HepG2 (cell line): Measurements from ENCODE around the gene PTPN3. TPM values are rescaled to one million over a fixed set of nuclear protein-coding genes. Genes with fewer than 3 reads are reported as not detected.

Experiments used
- AKAP8 ChIP-seq: sonication (generic); formaldehyde crosslinking; IDR thresholded peaks from 2 replicates; pipeline ENCODE4 v1.5.1; 2020; ENCODE audit warnings: mild to moderate bottlenecking, missing genetic modification reagents
- ARNT ChIP-seq: fragments of 450-650 bp; IDR thresholded peaks from 2 replicates; pipeline ENCODE4 v1.6.1; 2017
- DR1 ChIP-seq: sonication (generic); formaldehyde crosslinking; IDR thresholded peaks from 2 replicates; pipeline ENCODE4 v1.8.0; 2021; ENCODE audit warnings: mild to moderate bottlenecking, missing genetic modification reagents, inconsistent platforms
- EED ChIP-seq: sonication (generic); formaldehyde crosslinking; IDR thresholded peaks from 2 replicates; pipeline ENCODE4 v1.5.0; 2020; ENCODE audit warnings: mild to moderate bottlenecking, missing genetic modification reagents
- HMG20A ChIP-seq: IDR thresholded peaks from 2 replicates; pipeline ENCODE4 v1.6.1; 2016; ENCODE audit warnings: borderline replicate concordance
- HOXD1 ChIP-seq: sonication (generic); formaldehyde crosslinking; IDR thresholded peaks from 2 replicates; pipeline ENCODE4 v1.5.0; 2020; ENCODE audit warnings: missing genetic modification reagents
- KDM4B ChIP-seq: sonication (generic); formaldehyde crosslinking; IDR thresholded peaks from 2 replicates; pipeline ENCODE4 v1.4.0; 2020; ENCODE audit warnings: missing genetic modification reagents
- MAF1 ChIP-seq: sonication (generic); formaldehyde crosslinking; IDR thresholded peaks from 2 replicates; pipeline ENCODE4 v1.5.0; 2020; ENCODE audit warnings: missing genetic modification reagents, borderline replicate concordance
- MBD4 ChIP-seq: IDR thresholded peaks from 2 replicates; pipeline ENCODE4 v1.6.1; 2012; ENCODE audit warnings: low read length, inconsistent platforms, borderline replicate concordance
- MEIS2 ChIP-seq: sonication (generic); formaldehyde crosslinking; IDR thresholded peaks from 2 replicates; pipeline ENCODE4 v1.9.0; 2021; ENCODE audit warnings: mild to moderate bottlenecking, missing genetic modification reagents
- PPARG ChIP-seq: conservative IDR thresholded peaks from 2 replicates; pipeline ENCODE4 v1.6.1; 2016; ENCODE audit warnings: missing biosample characterization, missing genetic modification reagents
- RAD51 ChIP-seq: fragments of 450-650 bp; IDR thresholded peaks from 2 replicates; pipeline ENCODE4 v1.6.1; 2016; ENCODE audit warnings: borderline replicate concordance
- RCOR2 ChIP-seq: IDR thresholded peaks from 2 replicates; pipeline ENCODE4 v1.6.1; 2016; ENCODE audit warnings: missing biosample characterization, missing genetic modification reagents
- REL ChIP-seq: sonication (generic); formaldehyde crosslinking; conservative IDR thresholded peaks from 2 replicates; pipeline ENCODE4 v1.8.0; 2022; ENCODE audit warnings: mild to moderate bottlenecking, missing genetic modification reagents, moderate library complexity
- RNF2 ChIP-seq: fragments of 450-650 bp; conservative IDR thresholded peaks from 2 replicates; pipeline ENCODE4 v1.6.1; 2016; ENCODE audit warnings: low read depth
- SALL1 ChIP-seq: sonication (generic); formaldehyde crosslinking; IDR thresholded peaks from 2 replicates; pipeline ENCODE4 v1.8.0; 2022; ENCODE audit warnings: mild to moderate bottlenecking, missing genetic modification reagents
- SP1 ChIP-seq, 2 experiments: fragments of 450-650 bp in 1 of 2; sonication (generic) in 1 of 2; formaldehyde crosslinking in 1 of 2; IDR thresholded peaks; 2 replicates each; pipeline versions ENCODE4 v1.4.0 to v1.6.1; 2016 to 2020; ENCODE audit warnings: missing genetic modification reagents in 1 of 2
- ZBTB1 ChIP-seq: sonication (generic); formaldehyde crosslinking; IDR thresholded peaks from 2 replicates; pipeline ENCODE4 v1.4.0; 2020; ENCODE audit warnings: missing genetic modification reagents, borderline replicate concordance
- ZNF256 ChIP-seq: sonication (generic); formaldehyde crosslinking; conservative IDR thresholded peaks from 2 replicates; pipeline ENCODE4 v1.4.0; 2020; ENCODE audit warnings: missing genetic modification reagents
- ZNF557 ChIP-seq: sonication (generic); formaldehyde crosslinking; IDR thresholded peaks from 2 replicates; pipeline ENCODE4 v1.4.0; 2020; ENCODE audit warnings: missing genetic modification reagents
- ZNF589 ChIP-seq: sonication (generic); formaldehyde crosslinking; conservative IDR thresholded peaks from 2 replicates; pipeline ENCODE4 v1.8.0; 2022; ENCODE audit warnings: mild to moderate bottlenecking, moderate library complexity, missing genetic modification reagents
- ZNF788 ChIP-seq: sonication (generic); formaldehyde crosslinking; IDR thresholded peaks from 2 replicates; pipeline ENCODE4 v1.5.0; 2020; ENCODE audit warnings: mild to moderate bottlenecking, missing genetic modification reagents, borderline replicate concordance
- ZNF83 ChIP-seq: sonication (generic); formaldehyde crosslinking; IDR thresholded peaks from 2 replicates; pipeline ENCODE4 v1.4.0; 2020; ENCODE audit warnings: missing genetic modification reagents, mild to moderate bottlenecking, borderline replicate concordance
- polyA plus RNA-seq, 8 experiments: library from polyadenylated mRNA; depleted of rRNA in 3 of 8; stranded (reverse) in 7 of 8; unstranded in 1 of 8; fragments of >200 nt; fragmentation: Illumina TruSeq in 4 of 8; extraction: Trizol in 4 of 8; gene quantifications; 2 replicates each; pipeline versions ENCODE4 v1.2.1 to v1.2.3, GENCODE V29; 2011 to 2016; ENCODE audit warnings: low read depth in 4 of 8, missing spikeins in 1 of 8, mixed read lengths in 1 of 8; ENCODE audit not compliant: insufficient read depth in 1 of 8
- total RNA-seq, 5 experiments: library from RNA; depleted of rRNA; stranded (reverse); fragments of >200 nt; fragmentation: Illumina TruSeq; extraction: Trizol; gene quantifications; 2 replicates each; pipeline ENCODE4 v1.2.3, GENCODE V29; 2016; ENCODE audit warnings: low read depth in 1 of 5
- TF ChIP-seq, protein P1 (sequence below): sonication (generic); formaldehyde crosslinking; IDR thresholded peaks from 2 replicates; pipeline ENCODE4 v1.4.0; 2020; ENCODE audit warnings: missing genetic modification reagents, borderline replicate concordance
- TF ChIP-seq, protein P2 (sequence below): sonication (generic); formaldehyde crosslinking; IDR thresholded peaks from 2 replicates; pipeline ENCODE4 v1.8.0; 2022; ENCODE audit warnings: mild to moderate bottlenecking, missing genetic modification reagents
- TF ChIP-seq, protein P3 (sequence below): IDR thresholded peaks from 2 replicates; pipeline ENCODE4 v1.6.1; 2016; ENCODE audit warnings: missing genetic modification reagents, missing compliant biosample characterization

The PTPN3 gene
- total and polyA plus RNA-seq, 2 of the 13 experiments (the other 11 are each of a cell fraction or from before 2014, with no cell fraction given), result 5.6 to 20.5 TPM

DNA sequence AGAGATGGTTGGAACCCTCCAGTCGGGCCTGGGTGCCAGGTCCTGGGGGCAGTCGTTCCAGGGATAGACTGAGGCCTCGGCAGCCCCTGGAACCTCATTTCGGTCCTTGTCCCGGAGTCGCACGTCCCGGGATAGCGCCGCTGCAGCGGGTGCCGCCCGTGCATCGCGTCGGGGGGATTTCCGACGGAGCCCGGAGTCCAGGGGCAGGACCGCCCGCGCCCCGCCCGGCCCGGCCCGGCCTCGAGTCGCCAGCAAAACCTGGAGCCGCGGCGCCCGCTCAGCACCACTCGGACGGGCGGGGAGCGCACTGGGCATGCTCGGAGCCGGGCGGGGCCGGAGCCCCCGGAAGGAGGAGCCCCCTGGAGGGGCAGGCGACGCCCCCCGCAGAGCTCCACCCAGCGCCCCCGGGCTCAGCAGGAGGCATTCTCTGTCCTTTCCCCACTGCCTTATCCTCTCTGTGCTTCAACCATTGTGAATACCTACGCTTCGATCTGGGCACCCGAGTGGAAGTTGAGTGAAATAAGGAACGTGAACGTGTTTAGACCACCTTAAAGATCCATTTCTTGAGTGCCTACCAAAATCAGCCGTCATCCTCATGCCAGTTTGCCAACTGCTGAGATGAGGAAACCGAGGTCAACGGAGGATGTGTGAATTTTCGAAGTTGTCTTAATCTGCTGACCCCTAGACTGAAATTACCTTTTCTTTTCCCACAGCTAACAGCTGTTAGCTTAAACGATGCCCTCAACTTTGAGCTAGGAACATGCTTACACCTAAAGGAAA lies 1.7 kb upstream of the PTPN3 start (continued):
- TF ChIP-seq ZNF589 (no peak), RAD51 (no peak), DR1 (CRISPR knock-in tag) (no peak), EED (peak; percentile 83), HOXD1 (peak; percentile 65), SALL1 (peak; percentile 75; the same call in 1 of the 2 replicates), REL (no peak), ZNF83 (CRISPR knock-in tag) (no peak; the same call in 1 of the 2 replicates), HMG20A (CRISPR knock-in tag) (no peak), SP1 (IDR thresholded peaks at IDR 0.05) (no peak), SP1 (CRISPR knock-in tag; IDR thresholded peaks at IDR 0.05) (peak; percentile 65), AKAP8 (CRISPR knock-in tag) (peak; percentile 87), KDM4B (no peak), PPARG (0 out of 2 replicates have a peak, but pooled peaks have one; percentile 46), RNF2 (peak; percentile 41; the same call in 1 of the 2 replicates), ZNF788 (CRISPR knock-in tag) (0 out of 2 replicates have a peak, but pooled peaks have one; percentile 62), ARNT (no peak), MBD4 (no peak), MEIS2 (CRISPR knock-in tag) (0 out of 2 replicates have a peak, but pooled peaks have one; percentile 28), ZNF557 (CRISPR knock-in tag) (0 out of 2 replicates have a peak, but pooled peaks have one; percentile 37), ZBTB1 (CRISPR knock-in tag) (no peak), ZNF256 (CRISPR knock-in tag) (no peak), RCOR2 (no peak; the same call in 1 of the 2 replicates), MAF1 (CRISPR knock-in tag) (peak; percentile 19; the same call in 1 of the 2 replicates)
- TF ChIP-seq, protein P1, sequence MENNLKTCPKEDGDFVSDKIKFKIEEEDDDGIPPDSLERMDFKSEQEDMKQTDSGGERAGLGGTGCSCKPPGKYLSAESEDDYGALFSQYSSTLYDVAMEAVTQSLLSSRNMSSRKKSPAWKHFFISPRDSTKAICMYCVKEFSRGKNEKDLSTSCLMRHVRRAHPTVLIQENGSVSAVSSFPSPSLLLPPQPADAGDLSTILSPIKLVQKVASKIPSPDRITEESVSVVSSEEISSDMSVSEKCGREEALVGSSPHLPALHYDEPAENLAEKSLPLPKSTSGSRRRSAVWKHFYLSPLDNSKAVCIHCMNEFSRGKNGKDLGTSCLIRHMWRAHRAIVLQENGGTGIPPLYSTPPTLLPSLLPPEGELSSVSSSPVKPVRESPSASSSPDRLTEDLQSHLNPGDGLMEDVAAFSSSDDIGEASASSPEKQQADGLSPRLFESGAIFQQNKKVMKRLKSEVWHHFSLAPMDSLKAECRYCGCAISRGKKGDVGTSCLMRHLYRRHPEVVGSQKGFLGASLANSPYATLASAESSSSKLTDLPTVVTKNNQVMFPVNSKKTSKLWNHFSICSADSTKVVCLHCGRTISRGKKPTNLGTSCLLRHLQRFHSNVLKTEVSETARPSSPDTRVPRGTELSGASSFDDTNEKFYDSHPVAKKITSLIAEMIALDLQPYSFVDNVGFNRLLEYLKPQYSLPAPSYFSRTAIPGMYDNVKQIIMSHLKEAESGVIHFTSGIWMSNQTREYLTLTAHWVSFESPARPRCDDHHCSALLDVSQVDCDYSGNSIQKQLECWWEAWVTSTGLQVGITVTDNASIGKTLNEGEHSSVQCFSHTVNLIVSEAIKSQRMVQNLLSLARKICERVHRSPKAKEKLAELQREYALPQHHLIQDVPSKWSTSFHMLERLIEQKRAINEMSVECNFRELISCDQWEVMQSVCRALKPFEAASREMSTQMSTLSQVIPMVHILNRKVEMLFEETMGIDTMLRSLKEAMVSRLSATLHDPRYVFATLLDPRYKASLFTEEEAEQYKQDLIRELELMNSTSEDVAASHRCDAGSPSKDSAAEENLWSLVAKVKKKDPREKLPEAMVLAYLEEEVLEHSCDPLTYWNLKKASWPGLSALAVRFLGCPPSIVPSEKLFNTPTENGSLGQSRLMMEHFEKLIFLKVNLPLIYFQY (CRISPR knock-in tag), result peak; percentile 97
- TF ChIP-seq, protein P2, sequence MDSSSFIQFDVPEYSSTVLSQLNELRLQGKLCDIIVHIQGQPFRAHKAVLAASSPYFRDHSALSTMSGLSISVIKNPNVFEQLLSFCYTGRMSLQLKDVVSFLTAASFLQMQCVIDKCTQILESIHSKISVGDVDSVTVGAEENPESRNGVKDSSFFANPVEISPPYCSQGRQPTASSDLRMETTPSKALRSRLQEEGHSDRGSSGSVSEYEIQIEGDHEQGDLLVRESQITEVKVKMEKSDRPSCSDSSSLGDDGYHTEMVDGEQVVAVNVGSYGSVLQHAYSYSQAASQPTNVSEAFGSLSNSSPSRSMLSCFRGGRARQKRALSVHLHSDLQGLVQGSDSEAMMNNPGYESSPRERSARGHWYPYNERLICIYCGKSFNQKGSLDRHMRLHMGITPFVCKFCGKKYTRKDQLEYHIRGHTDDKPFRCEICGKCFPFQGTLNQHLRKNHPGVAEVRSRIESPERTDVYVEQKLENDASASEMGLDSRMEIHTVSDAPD (CRISPR knock-in tag), result 0 out of 2 replicates have a peak, but pooled peaks have one; percentile 7
- TF ChIP-seq, protein P3, sequence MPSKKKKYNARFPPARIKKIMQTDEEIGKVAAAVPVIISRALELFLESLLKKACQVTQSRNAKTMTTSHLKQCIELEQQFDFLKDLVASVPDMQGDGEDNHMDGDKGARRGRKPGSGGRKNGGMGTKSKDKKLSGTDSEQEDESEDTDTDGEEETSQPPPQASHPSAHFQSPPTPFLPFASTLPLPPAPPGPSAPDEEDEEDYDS (CRISPR knock-in tag), result no peak
